Muscle of back (tissue), 11 donors: Measurements from ENCODE around the gene MSH3. TPM values are rescaled to one million over a fixed set of nuclear protein-coding genes. Genes with fewer than 3 reads are reported as not detected.
"Not testable (repeated sequence)": the region's sequence is repeated elsewhere in the genome, so short reads cannot be mapped to it uniquely, and the experiment has no call there.

Experiments
- DNase-seq, 3 donors: peaks; one replicate each; pipeline versions ENCODE4 v3.0.0 to v3.0.0-alpha.2; 2013
- polyA plus RNA-seq, 10 donors: library from polyadenylated mRNA; unstranded; fragments of 120-200 nt; gene quantifications; one replicate each; pipeline ENCODE4 v1.2.1, GENCODE V29; 2013; ENCODE audit not compliant: insufficient read length in 10 of 10

MSH3 gene
- polyA plus RNA-seq, 10 donors, result 8.3 to 13.3 (median 9.9) TPM

- no peak for DNase-seq
Observed at GRCh38 chr5:80705801-80706200, 51.3 kb downstream of the MSH3 start.

- no peak for DNase-seq
Observed at GRCh38 chr5:80706835-80707447, 52.5 kb downstream of the MSH3 start.

- DNase-seq, result peak in 1 of 3 donors; percentile 1
Observed at GRCh38 chr5:80707645-80708044, 53.2 kb downstream of the MSH3 start.

GRCh38 chr5:80711216-80711615 is 56.8 kb downstream of the MSH3 start:
- DNase-seq, result no peak

- peak in 2 of 3 donors; percentile 5 to 21 for DNase-seq
Observed at GRCh38 chr5:80711938-80712337, 57.5 kb downstream of the MSH3 start.

- DNase-seq, result no peak
Observed at GRCh38 chr5:80712919-80713318, 58.5 kb downstream of the MSH3 start.

- DNase-seq, result no peak
Observed at GRCh38 chr5:80713631-80714030, 59.2 kb downstream of the MSH3 start.

GRCh38 chr5:80714570-80715298 is 60.3 kb downstream of the MSH3 start:
- no peak for DNase-seq

GRCh38 chr5:80715887-80716286 is 61.4 kb downstream of the MSH3 start:
- no peak for DNase-seq

- DNase-seq, result no peak
Observed at GRCh38 chr5:80720181-80720580, 65.7 kb downstream of the MSH3 start.

- no peak for DNase-seq
Observed at GRCh38 chr5:80722916-80723315, 68.5 kb downstream of the MSH3 start.

- no peak for DNase-seq
Observed at GRCh38 chr5:80725446-80725845, 71.0 kb downstream of the MSH3 start.

- DNase-seq, result no peak
Observed at GRCh38 chr5:80736730-80737129, 82.3 kb downstream of the MSH3 start.

- no peak for DNase-seq
Observed at GRCh38 chr5:80738466-80738865, 84.0 kb downstream of the MSH3 start.

- DNase-seq, result no peak
Observed at GRCh38 chr5:80739057-80739456, 84.6 kb downstream of the MSH3 start.

- DNase-seq, result no peak
Observed at GRCh38 chr5:80739496-80739895, 85.0 kb downstream of the MSH3 start.

- DNase-seq, result no peak
Observed at GRCh38 chr5:80739898-80740297, 85.4 kb downstream of the MSH3 start.

GRCh38 chr5:80740488-80740887 is 86.0 kb downstream of the MSH3 start:
- DNase-seq, result not testable (repeated sequence)

GRCh38 chr5:80740999-80741398 is 86.5 kb downstream of the MSH3 start:
- DNase-seq, result no peak

GRCh38 chr5:80744149-80744548 is 89.7 kb downstream of the MSH3 start:
- DNase-seq, result no peak

- no peak for DNase-seq
Observed at GRCh38 chr5:80745490-80745889, 91.0 kb downstream of the MSH3 start.

- DNase-seq, result no peak
Observed at GRCh38 chr5:80747922-80748321, 93.5 kb downstream of the MSH3 start.

- no peak for DNase-seq
Observed at GRCh38 chr5:80752427-80752826, 98.0 kb downstream of the MSH3 start.

- no peak for DNase-seq
Observed at GRCh38 chr5:80753712-80754111, 99.3 kb downstream of the MSH3 start.
